Endothelial cell of umbilical vein (primary cell): ENCODE results near the gene DNAJC17. TPM values are rescaled to one million over a fixed set of nuclear protein-coding genes. Genes with fewer than 3 reads are reported as not detected.

ENCODE experiments used
- BruUV-seq: library from RNA; stranded (reverse); fragments of 400-500 nt; replicated peaks from 2 replicates; lab custom pipeline; 2021; lab: Mats Ljungman, UMichigan
- CTCF ChIA-PET: fragments of 300-600, 350-600 bp; sonication (Branson Sonifier 250); formaldehyde crosslinking; loops from one replicate; lab custom pipeline; 2021; ENCODE audit warnings: antibody characterized with exemption, inconsistent platforms; lab: Charles Lee
- POLR2A ChIA-PET: fragments of 300-600, 350-600 bp; sonication (Branson Sonifier 250); formaldehyde crosslinking; loops from one replicate; lab custom pipeline; 2021; ENCODE audit warnings: antibody characterized with exemption, inconsistent platforms; lab: Charles Lee
- DNase-seq: peaks from one replicate; pipeline ENCODE4 v3.0.0-alpha.2; 2011; ENCODE audit warnings: low read depth, low spot score
- FAIRE-seq: peaks from 2 replicates; lab custom pipeline; 2011; peaks lifted over from hg19 to GRCh38; lab: Jason Lieb, UNC
- H2AFZ ChIP-seq: 2 replicates; pipeline ENCODE4 v1.6.0; 2012; ENCODE audit warnings: low read depth, low read length, control low read depth, inconsistent platforms
- H3K27ac ChIP-seq: 2 replicates; pipeline ENCODE4 v1.5.1; 2011; ENCODE audit warnings: low read depth, mild to moderate bottlenecking, control low read depth, low read length, moderate library complexity; ENCODE audit not compliant: insufficient read depth
- H3K27me3 ChIP-seq, 2 experiments: 2 replicates each; pipeline versions ENCODE4 v1.6.0 to v1.6.1; 2011; ENCODE audit warnings: low read length in 2 of 2, mixed read lengths in 1 of 2; ENCODE audit not compliant: control insufficient read depth in 2 of 2, insufficient read depth in 2 of 2
- H3K36me3 ChIP-seq, 2 experiments: 2 replicates in 1 of 2; 3 replicates in 1 of 2; pipeline ENCODE4 v1.5.1; 2011; ENCODE audit warnings: low read length in 2 of 2, mild to moderate bottlenecking in 1 of 2, moderate library complexity in 1 of 2; ENCODE audit not compliant: control insufficient read depth in 2 of 2, insufficient read depth in 2 of 2; ENCODE audit errors: extremely low read depth in 1 of 2
- H3K4me1 ChIP-seq: 3 replicates; pipeline ENCODE4 v1.5.1; 2011; ENCODE audit warnings: mild to moderate bottlenecking, low read length; ENCODE audit not compliant: control insufficient read depth, insufficient read depth; ENCODE audit errors: extremely low read depth
- H3K4me2 ChIP-seq: 2 replicates; pipeline ENCODE4 v1.6.1; 2011; ENCODE audit warnings: low read length, control low read depth, mixed read lengths; ENCODE audit not compliant: insufficient read depth
- H3K4me3 ChIP-seq, 3 experiments: fragments of 200-600 bp in 1 of 3; sonication (generic), shearing (Covaris generic) in 1 of 3; replicated peaks in 1 of 3; 2 replicates each; pipeline ENCODE4 v1.5.1; 2011 to 2016; ENCODE audit warnings: control low read depth in 3 of 3, low read length in 3 of 3, mild to moderate bottlenecking in 2 of 3, inconsistent platforms in 1 of 3, low read depth in 1 of 3, moderate library complexity in 1 of 3; ENCODE audit not compliant: insufficient read depth in 1 of 3
- H3K79me2 ChIP-seq: 2 replicates; pipeline ENCODE4 v1.6.0; 2012; ENCODE audit warnings: low read length, inconsistent platforms; ENCODE audit not compliant: control insufficient read depth, insufficient read depth
- H3K9ac ChIP-seq: replicated peaks from 2 replicates; pipeline ENCODE3; 2011; ENCODE audit warnings: low read length, control low read depth; ENCODE audit not compliant: insufficient read depth; ENCODE audit errors: extremely low read depth
- H3K9me1 ChIP-seq: replicated peaks from 3 replicates; pipeline ENCODE4 v1.6.0; 2011; ENCODE audit warnings: mild to moderate bottlenecking, low read length; ENCODE audit not compliant: control insufficient read depth, insufficient read depth; ENCODE audit errors: extremely low read depth
- H3K9me3 ChIP-seq: replicated peaks from 2 replicates; pipeline ENCODE4 v1.5.1; 2012; ENCODE audit warnings: low read length, inconsistent platforms; ENCODE audit not compliant: control insufficient read depth, insufficient read depth
- H4K20me1 ChIP-seq: replicated peaks from 2 replicates; pipeline ENCODE3; 2011; ENCODE audit warnings: mild to moderate bottlenecking, low read length; ENCODE audit not compliant: control insufficient read depth, insufficient read depth; ENCODE audit errors: extremely low read depth
- CTCF ChIP-seq, 2 donors: IDR thresholded peaks; 1 replicate in 1 of 2; 2 replicates in 1 of 2; pipeline ENCODE4 v1.5.1; 2011; ENCODE audit warnings: low read length in 2 of 2, mild to moderate bottlenecking in 2 of 2, moderate library complexity in 2 of 2, control low read depth in 1 of 2, inconsistent platforms in 1 of 2, low read depth in 1 of 2; ENCODE audit not compliant: insufficient read depth in 1 of 2; ENCODE audit errors: extremely low read depth in 1 of 2
- EZH2 ChIP-seq: IDR thresholded peaks from 2 replicates; pipeline ENCODE4 v1.6.1; 2012; ENCODE audit warnings: borderline replicate concordance, low read depth, mild to moderate bottlenecking, moderate library complexity, low read length, inconsistent platforms; ENCODE audit not compliant: severe bottlenecking
- FOS ChIP-seq: IDR thresholded peaks from 2 replicates; pipeline ENCODE4 v1.6.1; 2011; ENCODE audit warnings: mild to moderate bottlenecking, low read length, moderate library complexity, borderline replicate concordance; ENCODE audit not compliant: insufficient read depth
- GATA2 ChIP-seq: IDR thresholded peaks from 2 replicates; pipeline ENCODE4 v1.7.0; 2011; ENCODE audit warnings: low read depth, mild to moderate bottlenecking, moderate library complexity, mixed read lengths, low read length; ENCODE audit not compliant: insufficient read length, insufficient read depth
- JUN ChIP-seq: IDR thresholded peaks from 2 replicates; pipeline ENCODE4 v1.6.1; 2011; ENCODE audit warnings: borderline replicate concordance, low read depth; ENCODE audit not compliant: insufficient read length, insufficient read depth
- MAX ChIP-seq: IDR thresholded peaks from 2 replicates; pipeline ENCODE4 v1.6.1; 2011; ENCODE audit not compliant: insufficient read depth, insufficient read length
- MYC ChIP-seq: IDR thresholded peaks from one replicate; pipeline ENCODE4 v1.6.1; 2011; ENCODE audit warnings: mild to moderate bottlenecking, low read depth, low read length
- POLR2A ChIP-seq: IDR thresholded peaks from 2 replicates; pipeline ENCODE4 v1.6.1; 2012; ENCODE audit warnings: low read depth, mild to moderate bottlenecking, control low read depth, low read length
- POLR2AphosphoS5 ChIP-seq: IDR thresholded peaks from 2 replicates; pipeline ENCODE4 v1.6.1; 2012; ENCODE audit warnings: low read depth, mild to moderate bottlenecking, control low read depth, low read length, moderate library complexity; ENCODE audit not compliant: insufficient read depth
- dilution Hi-C: fragments of 300-500 bp; cut with MboI; formaldehyde crosslinking; loops from one replicate; pipeline ENCODE4 v1.15.0; 2019; ENCODE audit warnings: low sequenced_read_pairs; ENCODE audit not compliant: extremely low pct_ligation_motif_present
- intact Hi-C: fragments of 100-400 bp; cut with micrococcal nuclease; formaldehyde crosslinking; loops from one replicate; pipeline ENCODE4 v1.10.0; 2022
- polyA plus RNA-seq, 4 experiments: library from polyadenylated mRNA; depleted of rRNA in 3 of 4; stranded (reverse) in 3 of 4; unstranded in 1 of 4; fragments of >200 nt; gene quantifications; 2 replicates each; pipeline versions ENCODE4 v1.2.1 to v1.2.3, GENCODE V29; 2011 to 2012; ENCODE audit warnings: missing spikeins in 1 of 4
- total RNA-seq: library from RNA; stranded (reverse); gene quantifications from 2 replicates; pipeline ENCODE4 v1.2.3, GENCODE V29; 2021

Gene DNAJC17
- total and polyA plus RNA-seq, 2 donors (not counting 3 experiments of a cell fraction or from before 2014, with no cell fraction given): 30.7 to 46.4 TPM

- TF ChIP-seq POLR2A (no peak), GATA2 (no peak), JUN (no peak), POLR2AphosphoS5 (no peak), MAX (no peak), EZH2 (no peak)
- Histone ChIP-seq H4K20me1 (no peaks in the 10 kb centered on the region), H3K4me2 (no peak overlapping the region), H3K9me1 (no peaks in the 10 kb centered on the region), H3K9ac (no peak overlapping the region), H3K27me3 (no peaks in the 10 kb centered on the region), H3K36me3 (peaks cover 11 to 19% of the 10 kb centered on the region in 2 experiments), H2AFZ (no peak overlapping the region), H3K4me3 (no peak overlapping the region), H3K9me3 (no peaks in the 10 kb centered on the region), H3K27ac (no peak overlapping the region), H3K79me2 (no peaks in the 10 kb centered on the region), H3K4me1 (no peaks in the 10 kb centered on the region)
- dilution Hi-C loops: no loop called here
- intact Hi-C loops: no loop called here
- no TSS peak for BruUV-seq
- no peak for DNase-seq
- POLR2A ChIA-PET: interaction anchor here (0.5 kb wide), 1 partner anchor 414 kb away, joined by 7 read pairs; no protein-coding TSS in a partner anchor
- FAIRE-seq: no peak
- CTCF ChIA-PET: interaction anchor here (0.6 to 1.4 kb wide), 8 partner anchors 13 to 154 kb away, joined by 3 to 5 read pairs (median 3); partner anchors contain the start of gene VPS18
These were observed 63.1 kb downstream of the DNAJC17 start for GRCh38 chr15:40743921-40744814.

GRCh38 chr15:40743485-40743901 is 63.8 kb downstream of the DNAJC17 start:
- Histone ChIP-seq H3K36me3 (peaks cover 17 to 19% of the 10 kb centered on the region in 2 experiments), H3K27ac (no peak overlapping the region), H3K9ac (no peak overlapping the region), H4K20me1 (no peaks in the 10 kb centered on the region), H3K9me1 (no peaks in the 10 kb centered on the region), H2AFZ (no peak overlapping the region), H3K9me3 (no peaks in the 10 kb centered on the region), H3K4me2 (no peak overlapping the region), H3K4me3 (no peak overlapping the region), H3K79me2 (no peaks in the 10 kb centered on the region), H3K4me1 (no peaks in the 10 kb centered on the region), H3K27me3 (no peaks in the 10 kb centered on the region)
- TF ChIP-seq POLR2A (no peak), JUN (no peak), MYC (no peak), MAX (no peak), GATA2 (no peak), CTCF (IDR thresholded peaks at IDR 0.05; ENCODE audit: extremely low read depth in 1 of 2, insufficient read depth in 1 of 2, low read depth in 1 of 2, low read length in 2 of 2) (no peak), POLR2AphosphoS5 (no peak), FOS (no peak), EZH2 (no peak)
- DNase-seq (no peak), FAIRE-seq (no peak)
- dilution Hi-C loops: no loop called here
- POLR2A ChIA-PET: no interaction called here
- CTCF ChIA-PET: interaction anchor here (0.6 to 0.8 kb wide), 2 partner anchors 12 to 144 kb away, joined by 3 read pairs; no protein-coding TSS in a partner anchor
- intact Hi-C loops: no loop called here
- BruUV-seq: no TSS peak
